Muscle of leg (tissue), 11 donors: ENCODE measurements around the gene CHST5. TPM values are rescaled to one million over a fixed set of nuclear protein-coding genes. Genes with fewer than 3 reads are reported as not detected.
A peak's percentile ranks its signal among the peaks of the same experiment; 100 is the strongest.
"Not testable (repeated sequence)": the region's sequence is repeated elsewhere in the genome, so short reads cannot be mapped to it uniquely, and the experiment has no call there.

Source experiments
- DNase-seq: peaks from one replicate; pipeline ENCODE4 v3.0.0; 2013
- H3K27ac ChIP-seq: one replicate; pipeline ENCODE4 v1.5.1; 2013; ENCODE audit warnings: mild to moderate bottlenecking, low read length, control low read depth
- H3K27me3 ChIP-seq: one replicate; pipeline ENCODE4 v1.6.1; 2013; ENCODE audit warnings: low read length; ENCODE audit not compliant: control insufficient read depth, insufficient read depth
- H3K36me3 ChIP-seq: one replicate; pipeline ENCODE4 v1.6.1; 2013; ENCODE audit warnings: low read length; ENCODE audit not compliant: control insufficient read depth, insufficient read depth
- H3K4me1 ChIP-seq: one replicate; pipeline ENCODE4 v1.6.1; 2013; ENCODE audit warnings: low read length; ENCODE audit not compliant: control insufficient read depth, insufficient read depth
- H3K4me3 ChIP-seq: one replicate; pipeline ENCODE4 v1.5.1; 2013; ENCODE audit warnings: low read length, control low read depth
- H3K9me3 ChIP-seq: replicated peaks from 2 replicates; pipeline ENCODE4 v1.6.1; 2013; ENCODE audit warnings: low read depth, low read length; ENCODE audit not compliant: control insufficient read depth
- WGBS: methylation state at CpG from one replicate; pipeline ENCODE4 v1.1.5; 2013; ENCODE audit warnings: missing lambda C conversion rate; ENCODE audit not compliant: insufficient coverage; 5-methylcytosine and 5-hydroxymethylcytosine counted together
- polyA plus RNA-seq, 8 donors: library from polyadenylated mRNA; unstranded; fragments of 120-200 nt; gene quantifications; one replicate each; pipeline versions ENCODE4 v1.2.1 to v1.2.3, GENCODE V29; 2013; ENCODE audit warnings: inconsistent platforms in 1 of 8, low replicate concordance in 1 of 8; ENCODE audit not compliant: insufficient read length in 8 of 8, insufficient read depth in 1 of 8
- total RNA-seq: library from RNA; stranded (reverse); fragments of 120-200 nt; gene quantifications from one replicate; pipeline ENCODE4 v1.2.4, GENCODE V29; 2013

Gene CHST5
- total and polyA plus RNA-seq, 9 donors = 0.04 to 1.1 (median 0.24) TPM; not detected in 1

- Histone ChIP-seq H3K4me3 (no peak overlapping the region), H3K4me1 (peaks cover 5% of the 10 kb centered on the region), H3K9me3 (no peaks in the 10 kb centered on the region), H3K27me3 (no peaks in the 10 kb centered on the region), H3K27ac (no peak overlapping the region), H3K36me3 (no peaks in the 10 kb centered on the region)
- 97% methylated on average over 5 of the region's 11 CpGs for WGBS
- no peak for DNase-seq
Observed at GRCh38 chr16:75514296-75514695, 21.6 kb downstream of the CHST5 start.

- peak; percentile 61 for DNase-seq
- H3K4me3 ChIP-seq = no peak overlapping the region
- peak overlapping the region; percentile 56 for H3K27ac ChIP-seq
- no peaks in the 10 kb centered on the region for H3K27me3 ChIP-seq
- H3K4me1 ChIP-seq = no peaks in the 10 kb centered on the region
- H3K36me3 ChIP-seq = no peaks in the 10 kb centered on the region
- WGBS = 18% methylated on average over 2 of the region's 7 CpGs
- no peaks in the 10 kb centered on the region for H3K9me3 ChIP-seq
Observed at GRCh38 chr16:75506574-75506973, 29.3 kb downstream of the CHST5 start.

- H3K4me3 ChIP-seq = no peak overlapping the region
- H3K27me3 ChIP-seq = no peaks in the 10 kb centered on the region
- peaks cover 3% of the 10 kb centered on the region for H3K4me1 ChIP-seq
- H3K27ac ChIP-seq = peak overlapping the region; percentile 56
- H3K9me3 ChIP-seq = no peaks in the 10 kb centered on the region
- 33% methylated on average over 2 of the region's 3 CpGs for WGBS
- H3K36me3 ChIP-seq = no peaks in the 10 kb centered on the region
- peak; percentile 65 for DNase-seq
Observed at GRCh38 chr16:75506107-75506506, 29.8 kb downstream of the CHST5 start.

GRCh38 chr16:75503801-75504200, 32.1 kb downstream of the CHST5 start:
- H3K9me3 ChIP-seq = no peaks in the 10 kb centered on the region
- no peaks in the 10 kb centered on the region for H3K27me3 ChIP-seq
- no peaks in the 10 kb centered on the region for H3K36me3 ChIP-seq
- DNase-seq = no peak
- 100% methylated on average over 1 of the region's 1 CpG for WGBS
- H3K27ac ChIP-seq = no peak overlapping the region
- no peak overlapping the region for H3K4me3 ChIP-seq
- peaks cover 5% of the 10 kb centered on the region for H3K4me1 ChIP-seq

GRCh38 chr16:75502916-75503605, 32.8 kb downstream of the CHST5 start:
- peaks cover 5% of the 10 kb centered on the region for H3K4me1 ChIP-seq
- H3K4me3 ChIP-seq = no peak overlapping the region
- no peak for DNase-seq
- no peaks in the 10 kb centered on the region for H3K27me3 ChIP-seq
- H3K27ac ChIP-seq = no peak overlapping the region
- no peaks in the 10 kb centered on the region for H3K36me3 ChIP-seq
- H3K9me3 ChIP-seq = no peaks in the 10 kb centered on the region
- 94% methylated on average over 3 of the region's 4 CpGs for WGBS

GRCh38 chr16:75501820-75502219, 34.1 kb downstream of the CHST5 start:
- no CpG with 5 or more reads among the region's 6 CpGs for WGBS
- H3K36me3 ChIP-seq, H3K9me3 ChIP-seq, H3K27ac ChIP-seq, H3K4me1 ChIP-seq, H3K27me3 ChIP-seq, H3K4me3 ChIP-seq: not testable (repeated sequence)
- DNase-seq = peak; percentile 91

- no peak overlapping the region for H3K4me3 ChIP-seq
- H3K9me3 ChIP-seq = no peaks in the 10 kb centered on the region
- no peaks in the 10 kb centered on the region for H3K27me3 ChIP-seq
- DNase-seq = no peak
- H3K36me3 ChIP-seq = no peaks in the 10 kb centered on the region
- no CpG with 5 or more reads among the region's 5 CpGs for WGBS
- H3K27ac ChIP-seq = peak overlapping the region; percentile 25
- peaks cover 5% of the 10 kb centered on the region for H3K4me1 ChIP-seq
Observed at GRCh38 chr16:75501359-75501758, 34.5 kb downstream of the CHST5 start.

- H3K36me3 ChIP-seq, H3K27ac ChIP-seq, H3K4me3 ChIP-seq, H3K9me3 ChIP-seq, H3K27me3 ChIP-seq: not testable (repeated sequence)
- H3K4me1 ChIP-seq = peaks cover 18% of the 10 kb centered on the region
- WGBS = 67% methylated on average over 1 of the region's 13 CpGs
- peak; percentile 68 for DNase-seq
Observed at GRCh38 chr16:75498605-75499322, 37.1 kb downstream of the CHST5 start.

- H3K27ac ChIP-seq = no peak overlapping the region
- H3K27me3 ChIP-seq = peaks cover 9% of the 10 kb centered on the region
- 40% methylated on average over 3 of the region's 4 CpGs for WGBS
- no peak overlapping the region for H3K4me3 ChIP-seq
- H3K4me1 ChIP-seq = peaks cover 18% of the 10 kb centered on the region
- DNase-seq = peak; percentile 34
- H3K9me3 ChIP-seq = no peaks in the 10 kb centered on the region
- no peaks in the 10 kb centered on the region for H3K36me3 ChIP-seq
Observed at GRCh38 chr16:75497558-75497957, 38.4 kb downstream of the CHST5 start.

- WGBS = 1% methylated on average over 38 of the region's 43 CpGs
- Histone ChIP-seq H3K27ac (no peak within 1 kb of the TSS), H3K9me3 (no peaks in the 10 kb centered on the region), H3K36me3 (no peaks in the 10 kb centered on the region), H3K27me3 (peaks cover 9% of the 10 kb centered on the region), H3K4me1 (peaks cover 13% of the 10 kb centered on the region), H3K4me3 (peak within 1 kb of the TSS; percentile 48)
- peak; percentile 75 for DNase-seq
Observed at GRCh38 chr16:75495076-75495674, 40.7 kb downstream of the CHST5 start, which contains the start of gene CHST6. Gene CHST6 (minus strand): TSS chr16:75495441. CDS start chr16:75479828, 15,613 bp downstream.
